Neural cell (in vitro differentiated cells): ENCODE results near the gene LRRC42. TPM values are rescaled to one million over a fixed set of nuclear protein-coding genes. Genes with fewer than 3 reads are reported as not detected.

ENCODE experiments used
- H2AFZ ChIP-seq: fragments of 200-600, 300-800 bp; sonication (generic), shearing (Covaris generic); 2 replicates; pipeline ENCODE4 v1.6.0; 2014; ENCODE audit warnings: low read depth, mild to moderate bottlenecking, antibody characterized with exemption, low read length, moderate library complexity
- H3F3A ChIP-seq: fragments of 200-600 bp; shearing (Covaris generic); 2 replicates; pipeline ENCODE4 v1.6.1; 2016; ENCODE audit warnings: mild to moderate bottlenecking, moderate library complexity, mixed read lengths, antibody characterized with exemption, low read length; ENCODE audit not compliant: insufficient read depth, poor library complexity, severe bottlenecking
- H3K27ac ChIP-seq: fragments of 200-600, 300-800 bp; sonication (generic), shearing (Covaris generic); 2 replicates; pipeline ENCODE4 v1.5.1; 2014; ENCODE audit warnings: mild to moderate bottlenecking, low read length, moderate library complexity
- H3K27me3 ChIP-seq: fragments of 300-800, 200-600 bp; sonication (generic), shearing (Covaris generic); 2 replicates; pipeline ENCODE4 v1.6.0; 2014; ENCODE audit warnings: mild to moderate bottlenecking, low read depth, low read length, moderate library complexity; ENCODE audit not compliant: insufficient read depth
- H3K36me3 ChIP-seq: fragments of 300-800, 200-600 bp; sonication (generic), shearing (Covaris generic); 2 replicates; pipeline ENCODE4 v1.5.1; 2014; ENCODE audit warnings: mild to moderate bottlenecking, antibody characterized with exemption, low read length, moderate library complexity; ENCODE audit not compliant: insufficient read depth
- H3K4me2 ChIP-seq: fragments of 300-800, 200-600 bp; sonication (generic), shearing (Covaris generic); 2 replicates; pipeline ENCODE4 v1.6.0; 2014; ENCODE audit warnings: mild to moderate bottlenecking, low read length
- H3K4me3 ChIP-seq: fragments of 300-800, 200-600 bp; sonication (generic), shearing (Covaris generic); 2 replicates; pipeline ENCODE4 v1.5.1; 2014; ENCODE audit warnings: mild to moderate bottlenecking, low read length, moderate library complexity
- H3K79me2 ChIP-seq: fragments of 200-600 bp; shearing (Covaris generic); replicated peaks from 2 replicates; pipeline ENCODE4 v1.6.0; 2014; ENCODE audit warnings: mild to moderate bottlenecking, low read length, moderate library complexity; ENCODE audit not compliant: insufficient read depth
- H3K9ac ChIP-seq: fragments of 300-800, 200-600 bp; sonication (generic), shearing (Covaris generic); 2 replicates; pipeline ENCODE4 v1.6.1; 2016; ENCODE audit warnings: mild to moderate bottlenecking, low read length, mixed read lengths
- H3K9me2 ChIP-seq: fragments of 200-600 bp; shearing (Covaris generic); 2 replicates; pipeline ENCODE4 v1.6.1; 2016; ENCODE audit warnings: mild to moderate bottlenecking, low read length, mixed read lengths; ENCODE audit not compliant: insufficient read depth
- H3K9me3 ChIP-seq: fragments of 200-600, 300-800 bp; sonication (generic), shearing (Covaris generic); 2 replicates; pipeline ENCODE4 v1.6.1; 2016; ENCODE audit warnings: mild to moderate bottlenecking, mixed run types, low read length, moderate library complexity, mixed read lengths
- H4K20me1 ChIP-seq: fragments of 200-600 bp; shearing (Covaris generic); 2 replicates; pipeline ENCODE4 v1.6.1; 2016; ENCODE audit warnings: mild to moderate bottlenecking, mixed run types; ENCODE audit not compliant: insufficient read depth
- CTCF ChIP-seq: fragments of 450-650 bp; IDR thresholded peaks from 2 replicates; pipeline ENCODE4 v1.5.1; 2014; ENCODE audit warnings: antibody characterized with exemption, mild to moderate bottlenecking, moderate library complexity; ENCODE audit not compliant: poor library complexity, severe bottlenecking
- EP300 ChIP-seq: fragments of 450-650 bp; conservative IDR thresholded peaks from 2 replicates; pipeline ENCODE4 v1.6.1; 2014; ENCODE audit warnings: antibody characterized with exemption, mild to moderate bottlenecking, moderate library complexity; ENCODE audit not compliant: poor library complexity, severe bottlenecking
- EZH2 ChIP-seq: fragments of 200-600, 300-800 bp; shearing (Covaris generic), sonication (generic); IDR thresholded peaks from 2 replicates; pipeline ENCODE4 v1.6.1; 2014; ENCODE audit warnings: antibody characterized with exemption, low read length, borderline replicate concordance, mild to moderate bottlenecking; ENCODE audit not compliant: insufficient read depth, poor library complexity, severe bottlenecking
- MXI1 ChIP-seq: fragments of 450-650 bp; conservative IDR thresholded peaks from 2 replicates; pipeline ENCODE4 v1.6.1; 2014; ENCODE audit warnings: antibody characterized with exemption, mild to moderate bottlenecking; ENCODE audit not compliant: poor library complexity, severe bottlenecking
- POLR2AphosphoS5 ChIP-seq: IDR thresholded peaks from 2 replicates; pipeline ENCODE4 v1.6.1; 2012
- RAD21 ChIP-seq: fragments of 450-650 bp; conservative IDR thresholded peaks from 2 replicates; pipeline ENCODE4 v1.6.1; 2014; ENCODE audit warnings: antibody characterized with exemption, mild to moderate bottlenecking, moderate library complexity
- REST ChIP-seq: IDR thresholded peaks from 2 replicates; pipeline ENCODE4 v1.6.1; 2012; ENCODE audit warnings: borderline replicate concordance
- SMC3 ChIP-seq: fragments of 450-650 bp; conservative IDR thresholded peaks from 2 replicates; pipeline ENCODE4 v1.6.1; 2014; ENCODE audit warnings: antibody characterized with exemption, mild to moderate bottlenecking, moderate library complexity; ENCODE audit not compliant: poor library complexity
- TAF1 ChIP-seq: IDR thresholded peaks from 2 replicates; pipeline ENCODE4 v1.6.1; 2012; ENCODE audit warnings: low read depth
- polyA plus RNA-seq: library from polyadenylated mRNA; depleted of rRNA; stranded (reverse); fragments of >200 nt; gene quantifications from 2 replicates; pipeline ENCODE4 v1.2.3, GENCODE V29; 2014

Gene LRRC42
- polyA plus RNA-seq, 1 donor from 2014 or later: 23.9 TPM

- H3F3A ChIP-seq: no peaks in the 10 kb centered on the region
- H3K9me2 ChIP-seq: no peaks in the 10 kb centered on the region
- H3K36me3 ChIP-seq: no peaks in the 10 kb centered on the region
- no peak for TF ChIP-seq EP300
- no peak for TF ChIP-seq POLR2AphosphoS5
- no peak for TF ChIP-seq REST
- TF ChIP-seq SMC3: no peak
- TF ChIP-seq EZH2: no peak
- TF ChIP-seq CTCF: no peak
- no peak for TF ChIP-seq TAF1
- TF ChIP-seq MXI1: no peak
- TF ChIP-seq RAD21: no peak
- H3K27ac ChIP-seq: no peak overlapping the region
- H3K27me3 ChIP-seq: no peaks in the 10 kb centered on the region
- H3K79me2 ChIP-seq: no peaks in the 10 kb centered on the region
- H3K4me3 ChIP-seq: no peak overlapping the region
- H4K20me1 ChIP-seq: no peaks in the 10 kb centered on the region
- H3K9me3 ChIP-seq: no peaks in the 10 kb centered on the region
- H3K4me2 ChIP-seq: no peak overlapping the region
- H2AFZ ChIP-seq: no peak overlapping the region
- H3K9ac ChIP-seq: no peak overlapping the region
Observed at GRCh38 chr1:53899708-53900107, 46.4 kb upstream of the LRRC42 start.

- Histone ChIP-seq H3K9ac (no peak overlapping the region), H3K36me3 (no peaks in the 10 kb centered on the region), H2AFZ (no peak overlapping the region), H3K4me3 (no peak overlapping the region), H3K27ac (peak overlapping the region; percentile 26), H4K20me1 (no peaks in the 10 kb centered on the region), H3K4me2 (no peak overlapping the region), H3K9me3 (no peaks in the 10 kb centered on the region), H3K9me2 (no peaks in the 10 kb centered on the region), H3K79me2 (no peaks in the 10 kb centered on the region), H3F3A (no peaks in the 10 kb centered on the region), H3K27me3 (no peaks in the 10 kb centered on the region)
- no peak for TF ChIP-seq CTCF
Observed at GRCh38 chr1:53902235-53903138, 43.7 kb upstream of the LRRC42 start.
